A673 (cell line): ENCODE results near the gene VPS52.

Experiments used
- EZH2 ChIP-seq: fragments of 200-600 bp; sonication (generic); IDR thresholded peaks from 2 replicates; pipeline ENCODE4 v1.6.1; 2017; ENCODE audit warnings: borderline replicate concordance, low read depth, mild to moderate bottlenecking, mixed read lengths, antibody characterized with exemption, low read length; ENCODE audit not compliant: poor library complexity, severe bottlenecking
- TF ChIP-seq, protein P1 (sequence below): fragments of 300-800, 200-600 bp; sonication (generic); conservative IDR thresholded peaks from 2 replicates; pipeline ENCODE4 v1.5.1; 2017; ENCODE audit warnings: low read depth, mild to moderate bottlenecking, antibody characterized with exemption, low read length, moderate library complexity, mixed read lengths

DNA sequence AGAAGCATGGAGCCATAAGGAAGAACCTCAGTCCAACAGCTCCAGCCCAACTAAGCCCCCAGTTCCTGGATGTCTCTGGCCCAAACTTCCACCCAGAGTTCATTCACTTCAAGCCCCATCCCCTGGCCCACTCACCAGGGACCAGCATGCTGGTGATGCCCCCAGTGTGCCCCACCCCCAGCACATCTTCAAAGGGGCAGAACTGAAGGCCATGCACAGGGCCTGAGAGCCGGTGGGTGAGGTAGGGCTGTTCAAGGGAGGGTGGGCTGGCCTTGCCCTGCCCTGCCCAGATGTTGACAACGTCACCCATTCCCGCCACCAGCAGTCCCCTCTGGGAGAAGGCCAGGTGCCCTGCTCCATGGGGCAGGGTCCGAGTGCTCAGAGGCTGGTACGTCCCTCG lies 8.9 kb upstream of the VPS52 start:
- TF ChIP-seq, protein P1, sequence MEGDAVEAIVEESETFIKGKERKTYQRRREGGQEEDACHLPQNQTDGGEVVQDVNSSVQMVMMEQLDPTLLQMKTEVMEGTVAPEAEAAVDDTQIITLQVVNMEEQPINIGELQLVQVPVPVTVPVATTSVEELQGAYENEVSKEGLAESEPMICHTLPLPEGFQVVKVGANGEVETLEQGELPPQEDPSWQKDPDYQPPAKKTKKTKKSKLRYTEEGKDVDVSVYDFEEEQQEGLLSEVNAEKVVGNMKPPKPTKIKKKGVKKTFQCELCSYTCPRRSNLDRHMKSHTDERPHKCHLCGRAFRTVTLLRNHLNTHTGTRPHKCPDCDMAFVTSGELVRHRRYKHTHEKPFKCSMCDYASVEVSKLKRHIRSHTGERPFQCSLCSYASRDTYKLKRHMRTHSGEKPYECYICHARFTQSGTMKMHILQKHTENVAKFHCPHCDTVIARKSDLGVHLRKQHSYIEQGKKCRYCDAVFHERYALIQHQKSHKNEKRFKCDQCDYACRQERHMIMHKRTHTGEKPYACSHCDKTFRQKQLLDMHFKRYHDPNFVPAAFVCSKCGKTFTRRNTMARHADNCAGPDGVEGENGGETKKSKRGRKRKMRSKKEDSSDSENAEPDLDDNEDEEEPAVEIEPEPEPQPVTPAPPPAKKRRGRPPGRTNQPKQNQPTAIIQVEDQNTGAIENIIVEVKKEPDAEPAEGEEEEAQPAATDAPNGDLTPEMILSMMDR = no peak
- no peak for TF ChIP-seq EZH2
